Testis (tissue), 3 donors: Measurements from ENCODE around the gene MRPS27. TPM values are rescaled to one million over a fixed set of nuclear protein-coding genes. Genes with fewer than 3 reads are reported as not detected.

Experiments used
- DNase-seq: peaks from one replicate; pipeline ENCODE4 v3.0.0-alpha.2; 2019
- H3K27ac ChIP-seq, 2 donors: fragments of 200-600 bp; sonication (generic); one replicate each; pipeline ENCODE4 v1.5.1; 2019
- H3K27me3 ChIP-seq: fragments of 200-600 bp; sonication (generic); one replicate; pipeline ENCODE4 v1.5.1; 2019
- H3K36me3 ChIP-seq: fragments of 200-600 bp; sonication (generic); one replicate; pipeline ENCODE4 v1.5.1; 2017; ENCODE audit warnings: low read depth; ENCODE audit errors: missing control alignments
- H3K4me1 ChIP-seq: fragments of 200-600 bp; sonication (generic); one replicate; pipeline ENCODE4 v1.5.1; 2019
- H3K4me3 ChIP-seq, 2 donors: fragments of 200-600 bp; sonication (generic); one replicate each; pipeline ENCODE4 v1.5.1; 2017 to 2019
- H3K9me3 ChIP-seq: fragments of 200-600 bp; sonication (generic); one replicate; pipeline ENCODE4 v1.5.1; 2017
- POLR2A ChIP-seq: fragments of 450-650 bp; IDR thresholded peaks from one replicate; pipeline ENCODE4 v1.6.1; 2017; ENCODE audit warnings: antibody characterized with exemption, mild to moderate bottlenecking, moderate library complexity
- WGBS, 2 donors: methylation state at CpG; one replicate each; pipeline ENCODE4 v1.1.5; 2018; 5-methylcytosine and 5-hydroxymethylcytosine counted together
- intact Hi-C: fragments of 100-400 bp; cut with DNase I; formaldehyde crosslinking; loops from one replicate; pipeline ENCODE4 v1.15.1; 2023; ENCODE audit warnings: low total_unique reads
- polyA plus RNA-seq: library from polyadenylated mRNA; stranded (reverse); fragments of 350-450 nt; fragmentation: Illumina TruSeq; extraction: RNeasy Lipid Tissue Mini Kit (QIAGEN cat#74804); gene quantifications from one replicate; pipeline ENCODE4 v1.2.3, GENCODE V29; 2014; ENCODE audit warnings: low read depth, low replicate concordance; ENCODE audit not compliant: insufficient read depth
- total RNA-seq, 2 donors: library from RNA; depleted of rRNA; stranded (reverse); fragments of >200 nt; gene quantifications; one replicate each; pipeline ENCODE4 v1.2.3, GENCODE V29; 2016
- TF ChIP-seq, protein P1 (sequence below), 3 experiments: fragments of 450-650 bp in 2 of 3; fragments of 200-600 bp in 1 of 3; sonication (generic) in 1 of 3; IDR thresholded peaks; one replicate each; pipeline ENCODE4 v1.5.1; 2016 to 2019; ENCODE audit warnings: antibody characterized with exemption in 3 of 3, mild to moderate bottlenecking in 2 of 3, moderate library complexity in 1 of 3

The MRPS27 gene
- total and polyA plus RNA-seq, 3 donors from 2014 or later: 35.7 to 42.6 (median 41.6) TPM

DNA sequence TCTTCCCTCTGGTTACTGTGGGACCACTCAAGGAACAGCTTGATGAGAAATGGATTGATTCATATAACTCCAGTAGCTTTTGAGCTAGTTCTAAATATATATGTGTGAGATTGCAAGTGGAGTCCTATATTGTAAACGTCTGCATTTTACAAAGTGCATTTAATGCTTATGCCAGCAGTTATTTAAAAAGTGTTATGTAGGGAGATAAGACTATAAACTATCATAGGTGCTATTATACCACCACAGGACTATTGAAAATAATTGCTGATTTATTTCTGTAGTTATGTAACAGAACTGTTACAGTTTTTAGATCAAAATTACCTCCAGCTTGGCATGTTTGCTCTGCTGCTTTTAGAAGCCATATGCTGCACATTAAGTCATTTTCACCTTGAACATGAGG lies 36.3 kb upstream of the MRPS27 start:
- TF ChIP-seq, protein P1, sequence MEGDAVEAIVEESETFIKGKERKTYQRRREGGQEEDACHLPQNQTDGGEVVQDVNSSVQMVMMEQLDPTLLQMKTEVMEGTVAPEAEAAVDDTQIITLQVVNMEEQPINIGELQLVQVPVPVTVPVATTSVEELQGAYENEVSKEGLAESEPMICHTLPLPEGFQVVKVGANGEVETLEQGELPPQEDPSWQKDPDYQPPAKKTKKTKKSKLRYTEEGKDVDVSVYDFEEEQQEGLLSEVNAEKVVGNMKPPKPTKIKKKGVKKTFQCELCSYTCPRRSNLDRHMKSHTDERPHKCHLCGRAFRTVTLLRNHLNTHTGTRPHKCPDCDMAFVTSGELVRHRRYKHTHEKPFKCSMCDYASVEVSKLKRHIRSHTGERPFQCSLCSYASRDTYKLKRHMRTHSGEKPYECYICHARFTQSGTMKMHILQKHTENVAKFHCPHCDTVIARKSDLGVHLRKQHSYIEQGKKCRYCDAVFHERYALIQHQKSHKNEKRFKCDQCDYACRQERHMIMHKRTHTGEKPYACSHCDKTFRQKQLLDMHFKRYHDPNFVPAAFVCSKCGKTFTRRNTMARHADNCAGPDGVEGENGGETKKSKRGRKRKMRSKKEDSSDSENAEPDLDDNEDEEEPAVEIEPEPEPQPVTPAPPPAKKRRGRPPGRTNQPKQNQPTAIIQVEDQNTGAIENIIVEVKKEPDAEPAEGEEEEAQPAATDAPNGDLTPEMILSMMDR (IDR thresholded peaks at IDR 0.05): no peak
- TF ChIP-seq POLR2A: no peak
- H3K27me3 ChIP-seq: no peaks in the 10 kb centered on the region
- intact Hi-C loops: no loop called here
- no peaks in the 10 kb centered on the region for H3K4me1 ChIP-seq
- no peaks in the 10 kb centered on the region for H3K9me3 ChIP-seq
- no peaks in the 10 kb centered on the region for H3K36me3 ChIP-seq
- 94 to 95% methylated on average over 1 of the region's 1 CpG for WGBS, 2 donors
- no peak overlapping the region for H3K4me3 ChIP-seq
- H3K27ac ChIP-seq: no peak overlapping the region
- DNase-seq: no peak

DNA sequence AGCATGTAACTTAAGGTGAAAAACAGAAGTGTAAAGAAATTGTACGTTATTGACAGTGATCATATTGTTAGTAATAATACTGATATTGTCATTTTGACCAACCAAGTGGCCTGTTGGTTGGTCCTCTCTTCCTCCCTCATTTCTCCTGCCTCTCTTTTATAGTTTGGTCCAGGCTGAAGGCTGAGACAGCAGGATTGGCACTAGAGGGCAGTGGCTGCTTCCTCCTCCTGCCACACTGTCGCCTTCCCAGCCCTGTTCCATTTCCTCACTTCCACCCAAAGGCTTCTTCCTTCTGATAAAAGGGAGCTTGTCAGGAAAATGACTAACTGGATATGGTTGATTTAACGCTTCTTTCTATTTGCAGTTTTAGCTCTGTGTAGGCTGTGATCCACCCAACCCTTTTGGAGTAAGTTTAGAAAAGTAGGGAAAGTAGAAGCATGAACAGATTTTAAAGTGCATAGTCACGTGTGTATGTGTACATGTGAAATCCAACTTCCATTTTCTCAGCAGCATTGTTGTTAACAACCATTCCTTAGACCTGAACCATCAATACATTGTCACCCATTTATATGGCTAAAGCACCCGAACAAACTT lies 35.8 kb upstream of the MRPS27 start:
- intact Hi-C loops: no loop called here
- no peaks in the 10 kb centered on the region for H3K4me1 ChIP-seq
- TF ChIP-seq POLR2A: no peak
- TF ChIP-seq, protein P1 (IDR thresholded peaks at IDR 0.05): peak in 1 of 3 experiments; percentile 33
- H3K27me3 ChIP-seq: no peaks in the 10 kb centered on the region
- no peaks in the 10 kb centered on the region for H3K36me3 ChIP-seq
- DNase-seq: peak; percentile 47
- WGBS, 2 donors: 80 to 83% methylated on average over 5 of the region's 5 CpGs
- no peak overlapping the region for H3K4me3 ChIP-seq
- H3K27ac ChIP-seq: no peak overlapping the region
- no peaks in the 10 kb centered on the region for H3K9me3 ChIP-seq

- Histone ChIP-seq H3K27me3 (no peaks in the 10 kb centered on the region), H3K4me3 (no peak overlapping the region), H3K4me1 (no peaks in the 10 kb centered on the region), H3K36me3 (no peaks in the 10 kb centered on the region), H3K27ac (no peak overlapping the region), H3K9me3 (no peaks in the 10 kb centered on the region)
- TF ChIP-seq, protein P1 (IDR thresholded peaks at IDR 0.05): no peak
- TF ChIP-seq POLR2A: no peak
- no peak for DNase-seq
- intact Hi-C loops: no loop called here
These were observed 33.0 kb upstream of the MRPS27 start for GRCh38 chr5:72353046-72353445.

DNA sequence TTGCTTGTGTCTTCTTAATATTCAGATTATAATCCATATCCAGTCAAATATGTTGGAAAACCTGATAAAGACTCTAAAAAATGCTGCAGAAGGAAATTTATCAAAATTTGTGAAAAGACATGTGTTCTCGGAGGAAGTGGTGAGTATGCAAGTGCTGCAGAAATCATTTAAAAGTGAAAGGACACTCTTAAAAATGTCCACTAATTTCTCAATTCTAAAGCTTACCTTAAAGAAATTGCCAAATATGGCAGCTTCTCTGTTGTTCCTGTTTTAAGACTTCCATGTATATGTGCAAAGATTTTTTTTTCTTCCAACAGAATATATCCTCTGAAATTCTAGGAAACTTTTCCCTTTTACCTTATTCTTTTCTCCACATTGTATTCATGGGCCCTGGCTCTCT lies 32.6 kb upstream of the MRPS27 start:
- intact Hi-C loops: no loop called here
- no peaks in the 10 kb centered on the region for H3K4me1 ChIP-seq
- H3K9me3 ChIP-seq: no peaks in the 10 kb centered on the region
- no peak overlapping the region for H3K27ac ChIP-seq
- DNase-seq: no peak
- H3K36me3 ChIP-seq: no peaks in the 10 kb centered on the region
- no peak overlapping the region for H3K4me3 ChIP-seq
- TF ChIP-seq, protein P1 (IDR thresholded peaks at IDR 0.05): no peak
- TF ChIP-seq POLR2A: no peak
- WGBS, 2 donors: 89 to 96% methylated on average over 1 of the region's 1 CpG
- no peaks in the 10 kb centered on the region for H3K27me3 ChIP-seq

GRCh38 chr5:72351376-72351775 lies 31.3 kb upstream of the MRPS27 start:
- Histone ChIP-seq H3K4me3 (no peak overlapping the region), H3K27me3 (no peaks in the 10 kb centered on the region), H3K36me3 (no peaks in the 10 kb centered on the region), H3K4me1 (no peaks in the 10 kb centered on the region), H3K9me3 (no peaks in the 10 kb centered on the region), H3K27ac (no peak overlapping the region)
- intact Hi-C loops: no loop called here
- 88 to 89% methylated on average over 2 of the region's 2 CpGs for WGBS, 2 donors
- DNase-seq: no peak
- TF ChIP-seq, protein P1 (IDR thresholded peaks at IDR 0.05): no peak
- no peak for TF ChIP-seq POLR2A
